ENCODE data around the gene ALG12. TPM values are rescaled to one million over a fixed set of nuclear protein-coding genes. Genes with fewer than 3 reads are reported as not detected.

ALG12 gene
- total and polyA plus RNA-seq, 2 of the 13 experiments (the other 11 are each of a cell fraction or from before 2014, with no cell fraction given), result 7.8 to 15.8 TPM

DNA sequence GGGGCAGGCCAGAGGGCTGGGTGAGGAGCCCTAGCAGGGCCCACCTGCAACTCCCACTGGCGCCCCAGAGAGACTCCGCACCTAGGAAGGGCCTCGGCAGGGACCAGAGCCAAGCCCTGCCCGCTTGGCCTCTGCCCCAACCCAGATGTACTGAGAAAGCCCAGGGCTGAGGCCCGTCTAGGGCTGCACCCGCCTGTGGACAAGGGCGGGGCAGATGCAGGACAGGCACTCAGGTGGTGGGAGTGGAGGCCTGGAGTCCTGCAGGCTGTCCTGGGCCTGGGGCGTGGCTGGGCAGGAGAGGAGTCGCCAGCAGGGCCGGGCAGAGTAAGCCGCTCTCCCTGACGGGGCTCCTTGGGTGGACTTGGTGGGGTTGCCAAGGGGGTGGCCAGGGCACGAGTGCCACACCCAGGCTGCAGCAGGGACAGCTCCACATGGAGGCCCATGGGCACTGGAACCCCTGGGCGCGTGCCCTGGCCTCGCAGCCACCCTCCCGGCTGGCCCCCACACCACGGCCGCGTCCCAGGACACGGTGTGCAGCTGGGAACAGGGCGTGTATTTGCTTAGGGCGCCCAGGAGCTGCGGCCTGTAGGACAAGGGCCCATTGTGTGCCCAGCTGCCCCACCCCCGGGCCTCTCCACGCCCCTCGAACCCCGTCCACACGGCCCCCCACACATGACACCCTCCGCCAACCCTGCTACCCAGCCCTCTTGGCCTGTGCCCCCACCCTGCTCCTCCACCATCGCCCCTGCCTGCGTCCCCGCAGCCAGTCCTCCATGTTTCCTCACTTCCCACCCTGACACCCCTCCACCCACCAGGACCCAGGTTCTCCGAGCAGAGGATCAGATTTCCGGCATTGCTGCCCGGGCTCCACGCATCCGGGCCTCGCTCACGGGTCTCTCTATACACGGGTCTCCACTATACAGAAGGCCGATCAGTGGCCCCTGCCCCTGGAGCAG, 31.0 kb upstream of the ALG12 start (continued):
- TF ChIP-seq, protein P1, sequence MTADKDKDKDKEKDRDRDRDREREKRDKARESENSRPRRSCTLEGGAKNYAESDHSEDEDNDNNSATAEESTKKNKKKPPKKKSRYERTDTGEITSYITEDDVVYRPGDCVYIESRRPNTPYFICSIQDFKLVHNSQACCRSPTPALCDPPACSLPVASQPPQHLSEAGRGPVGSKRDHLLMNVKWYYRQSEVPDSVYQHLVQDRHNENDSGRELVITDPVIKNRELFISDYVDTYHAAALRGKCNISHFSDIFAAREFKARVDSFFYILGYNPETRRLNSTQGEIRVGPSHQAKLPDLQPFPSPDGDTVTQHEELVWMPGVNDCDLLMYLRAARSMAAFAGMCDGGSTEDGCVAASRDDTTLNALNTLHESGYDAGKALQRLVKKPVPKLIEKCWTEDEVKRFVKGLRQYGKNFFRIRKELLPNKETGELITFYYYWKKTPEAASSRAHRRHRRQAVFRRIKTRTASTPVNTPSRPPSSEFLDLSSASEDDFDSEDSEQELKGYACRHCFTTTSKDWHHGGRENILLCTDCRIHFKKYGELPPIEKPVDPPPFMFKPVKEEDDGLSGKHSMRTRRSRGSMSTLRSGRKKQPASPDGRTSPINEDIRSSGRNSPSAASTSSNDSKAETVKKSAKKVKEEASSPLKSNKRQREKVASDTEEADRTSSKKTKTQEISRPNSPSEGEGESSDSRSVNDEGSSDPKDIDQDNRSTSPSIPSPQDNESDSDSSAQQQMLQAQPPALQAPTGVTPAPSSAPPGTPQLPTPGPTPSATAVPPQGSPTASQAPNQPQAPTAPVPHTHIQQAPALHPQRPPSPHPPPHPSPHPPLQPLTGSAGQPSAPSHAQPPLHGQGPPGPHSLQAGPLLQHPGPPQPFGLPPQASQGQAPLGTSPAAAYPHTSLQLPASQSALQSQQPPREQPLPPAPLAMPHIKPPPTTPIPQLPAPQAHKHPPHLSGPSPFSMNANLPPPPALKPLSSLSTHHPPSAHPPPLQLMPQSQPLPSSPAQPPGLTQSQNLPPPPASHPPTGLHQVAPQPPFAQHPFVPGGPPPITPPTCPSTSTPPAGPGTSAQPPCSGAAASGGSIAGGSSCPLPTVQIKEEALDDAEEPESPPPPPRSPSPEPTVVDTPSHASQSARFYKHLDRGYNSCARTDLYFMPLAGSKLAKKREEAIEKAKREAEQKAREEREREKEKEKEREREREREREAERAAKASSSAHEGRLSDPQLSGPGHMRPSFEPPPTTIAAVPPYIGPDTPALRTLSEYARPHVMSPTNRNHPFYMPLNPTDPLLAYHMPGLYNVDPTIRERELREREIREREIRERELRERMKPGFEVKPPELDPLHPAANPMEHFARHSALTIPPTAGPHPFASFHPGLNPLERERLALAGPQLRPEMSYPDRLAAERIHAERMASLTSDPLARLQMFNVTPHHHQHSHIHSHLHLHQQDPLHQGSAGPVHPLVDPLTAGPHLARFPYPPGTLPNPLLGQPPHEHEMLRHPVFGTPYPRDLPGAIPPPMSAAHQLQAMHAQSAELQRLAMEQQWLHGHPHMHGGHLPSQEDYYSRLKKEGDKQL (CRISPR knock-in tag; IDR thresholded peaks at IDR 0.05; ENCODE audit: low read depth), result 0 out of 2 replicates have a peak, but pooled peaks have one; percentile 22
- TF ChIP-seq ZNF530 (CRISPR knock-in tag; IDR thresholded peaks at IDR 0.05; ENCODE audit: low read depth), result no peak
- no peak for TF ChIP-seq ZNF382 (CRISPR knock-in tag; IDR thresholded peaks at IDR 0.05; ENCODE audit: borderline replicate concordance)
- no peak; the same call in 1 of the 2 replicates for TF ChIP-seq JDP2 (CRISPR knock-in tag; IDR thresholded peaks at IDR 0.05; ENCODE audit: borderline replicate concordance)
- TF ChIP-seq, protein P2, sequence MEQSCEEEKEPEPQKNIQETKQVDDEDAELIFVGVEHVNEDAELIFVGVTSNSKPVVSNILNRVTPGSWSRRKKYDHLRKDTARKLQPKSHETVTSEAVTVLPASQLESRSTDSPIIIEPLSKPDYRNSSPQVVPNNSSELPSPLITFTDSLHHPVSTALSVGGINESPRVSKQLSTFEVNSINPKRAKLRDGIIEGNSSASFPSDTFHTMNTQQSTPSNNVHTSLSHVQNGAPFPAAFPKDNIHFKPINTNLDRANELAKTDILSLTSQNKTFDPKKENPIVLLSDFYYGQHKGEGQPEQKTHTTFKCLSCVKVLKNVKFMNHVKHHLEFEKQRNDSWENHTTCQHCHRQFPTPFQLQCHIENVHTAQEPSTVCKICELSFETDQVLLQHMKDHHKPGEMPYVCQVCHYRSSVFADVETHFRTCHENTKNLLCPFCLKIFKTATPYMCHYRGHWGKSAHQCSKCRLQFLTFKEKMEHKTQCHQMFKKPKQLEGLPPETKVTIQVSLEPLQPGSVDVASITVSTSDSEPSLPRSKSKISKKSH (CRISPR knock-in tag; IDR thresholded peaks at IDR 0.05; ENCODE audit: borderline replicate concordance), result peak; percentile 74; the same call in 1 of the 2 replicates
- no peak for TF ChIP-seq SETDB1 (CRISPR knock-in tag; IDR thresholded peaks at IDR 0.05; ENCODE audit: borderline replicate concordance)
- 0 out of 2 replicates have a peak, but pooled peaks have one; percentile 58 for TF ChIP-seq ZSCAN20 (CRISPR knock-in tag; IDR thresholded peaks at IDR 0.05; ENCODE audit: borderline replicate concordance)
- no peak for TF ChIP-seq MED8 (CRISPR knock-in tag; IDR thresholded peaks at IDR 0.05; ENCODE audit: insufficient replicate concordance)
- TF ChIP-seq MIER3 (CRISPR knock-in tag; IDR thresholded peaks at IDR 0.05; ENCODE audit: borderline replicate concordance), result peak; percentile 52; the same call in 1 of the 2 replicates
- TF ChIP-seq KDM5A (IDR thresholded peaks at IDR 0.05; ENCODE audit: borderline replicate concordance, low read length), result no peak
- TF ChIP-seq, protein P3, sequence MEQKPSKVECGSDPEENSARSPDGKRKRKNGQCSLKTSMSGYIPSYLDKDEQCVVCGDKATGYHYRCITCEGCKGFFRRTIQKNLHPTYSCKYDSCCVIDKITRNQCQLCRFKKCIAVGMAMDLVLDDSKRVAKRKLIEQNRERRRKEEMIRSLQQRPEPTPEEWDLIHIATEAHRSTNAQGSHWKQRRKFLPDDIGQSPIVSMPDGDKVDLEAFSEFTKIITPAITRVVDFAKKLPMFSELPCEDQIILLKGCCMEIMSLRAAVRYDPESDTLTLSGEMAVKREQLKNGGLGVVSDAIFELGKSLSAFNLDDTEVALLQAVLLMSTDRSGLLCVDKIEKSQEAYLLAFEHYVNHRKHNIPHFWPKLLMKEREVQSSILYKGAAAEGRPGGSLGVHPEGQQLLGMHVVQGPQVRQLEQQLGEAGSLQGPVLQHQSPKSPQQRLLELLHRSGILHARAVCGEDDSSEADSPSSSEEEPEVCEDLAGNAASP (CRISPR knock-in tag; IDR thresholded peaks at IDR 0.05; ENCODE audit: borderline replicate concordance), result peak; percentile 79
- peak; percentile 55; the same call in 1 of the 2 replicates for TF ChIP-seq ZNF205 (CRISPR knock-in tag; IDR thresholded peaks at IDR 0.05)
- no peak for TF ChIP-seq FOSL1 (CRISPR knock-in tag; IDR thresholded peaks at IDR 0.05; ENCODE audit: borderline replicate concordance)
- peak; percentile 36; the same call in 1 of the 2 replicates for TF ChIP-seq KDM5B (CRISPR knock-in tag; IDR thresholded peaks at IDR 0.05; ENCODE audit: borderline replicate concordance)
- TF ChIP-seq, protein P4, sequence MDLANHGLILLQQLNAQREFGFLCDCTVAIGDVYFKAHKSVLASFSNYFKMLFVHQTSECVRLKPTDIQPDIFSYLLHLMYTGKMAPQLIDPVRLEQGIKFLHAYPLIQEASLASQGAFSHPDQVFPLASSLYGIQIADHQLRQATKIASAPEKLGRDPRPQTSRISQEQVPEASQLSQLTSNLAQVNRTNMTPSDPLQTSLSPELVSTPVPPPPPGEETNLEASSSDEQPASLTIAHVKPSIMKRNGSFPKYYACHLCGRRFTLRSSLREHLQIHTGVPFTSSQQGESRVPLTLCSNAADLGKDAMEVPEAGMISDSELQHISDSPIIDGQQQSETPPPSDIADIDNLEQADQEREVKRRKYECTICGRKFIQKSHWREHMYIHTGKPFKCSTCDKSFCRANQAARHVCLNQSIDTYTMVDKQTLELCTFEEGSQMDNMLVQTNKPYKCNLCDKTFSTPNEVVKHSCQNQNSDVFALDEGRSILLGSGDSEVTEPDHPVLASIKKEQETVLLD (CRISPR knock-in tag; IDR thresholded peaks at IDR 0.05; ENCODE audit: low read depth), result no peak
